Measurements from ENCODE around the gene C16orf92. TPM values are rescaled to one million over a fixed set of nuclear protein-coding genes. Genes with fewer than 3 reads are reported as not detected.

The C16orf92 gene
- total RNA-seq, 1 experiment from 2014 or later = not detected

- intact Hi-C loops (cut with micrococcal nuclease) = no loop called here
- TF ChIP-seq ZFX (IDR thresholded peaks at IDR 0.05) (no peak), FOSL1 (IDR thresholded peaks at IDR 0.05; ENCODE audit: low read depth) (no peak), EGR1 (IDR thresholded peaks at IDR 0.05; ENCODE audit: low read depth) (no peak), JUND (IDR thresholded peaks at IDR 0.05) (no peak), ATF3 (IDR thresholded peaks at IDR 0.05) (no peak), ZBTB33 (IDR thresholded peaks at IDR 0.05; ENCODE audit: extremely low read depth, insufficient replicate concordance, low read length) (no peak), YY1 (IDR thresholded peaks at IDR 0.05; ENCODE audit: extremely low read depth, insufficient replicate concordance, low read depth, low read length) (no peak), CBX3 (IDR thresholded peaks at IDR 0.05; ENCODE audit: low read depth) (no peak), EZH2phosphoT487 (IDR thresholded peaks at IDR 0.05; ENCODE audit: borderline replicate concordance) (no peak)
- H3K79me2 ChIP-seq (ENCODE audit: insufficient read depth, low read length) = peaks cover 61% of the 10 kb centered on the region
- peaks cover 31 to 34% of the 10 kb centered on the region in 2 experiments for H3K36me3 ChIP-seq (ENCODE audit: control insufficient read depth in 1 of 2, insufficient read depth in 2 of 2, low read length in 2 of 2)
- H3K9me2 ChIP-seq (ENCODE audit: insufficient read depth) = no peaks in the 10 kb centered on the region
- H3K9me3 ChIP-seq (ENCODE audit: control insufficient read depth in 1 of 2, insufficient read depth in 1 of 2, low read depth in 1 of 2, low read length in 2 of 2) = no peaks in the 10 kb centered on the region; a peak in 1 of 4 replicates
- peaks cover 8 to 26% of the 10 kb centered on the region in 2 experiments for H3K4me1 ChIP-seq (ENCODE audit: control insufficient read depth in 1 of 2, insufficient read depth in 2 of 2, low read length in 2 of 2)
- H3K27me3 ChIP-seq (ENCODE audit: insufficient read depth, low read length) = no peaks in the 10 kb centered on the region
- ChIA-PET CTCF (interaction anchor here (0.9 to 1.7 kb wide), 2 partner anchors 32 to 275 kb away, joined by 3 to 4 read pairs; no protein-coding TSS in a partner anchor), POLR2A (interaction anchor here (1.0 kb wide), 1 partner anchor 31 kb away, joined by 5 read pairs; no protein-coding TSS in a partner anchor), RAD21 (ENCODE audit: low non-redundant PET in 1 of 2, low total read pairs in 2 of 2, uncharacterized antibody in 2 of 2, unreplicated experiment in 2 of 2) (no interaction called here)
- H3K27ac ChIP-seq (ENCODE audit: low read depth, low read length) = no peak overlapping the region; the same call in 1 of the 2 replicates
- H3K4me2 ChIP-seq (ENCODE audit: low read length) = peak overlapping the region; percentile 95
- ATAC-seq (no peak), DNase-seq (ENCODE audit: low read depth, low spot score) (no peak)
- peak overlapping the region; percentile 96 to 98; a peak in 2 of 4 replicates for H3K4me3 ChIP-seq (replicated peaks in 1 of 2; ENCODE audit: low read depth in 1 of 2, low read length in 2 of 2)
- BruUV-seq (replicated peaks) = no TSS peak
- no peak overlapping the region for H2AFZ ChIP-seq (ENCODE audit: low read depth, low read length, poor library complexity, severe bottlenecking)
- H4K20me1 ChIP-seq (ENCODE audit: insufficient read depth) = no peaks in the 10 kb centered on the region
- H3K9ac ChIP-seq (ENCODE audit: low read length) = no peak overlapping the region
These were observed 47.0 kb upstream of the C16orf92 start for GRCh38 chr16:29975811-29976511.
